Activated CD4-positive, alpha-beta T cell treated with anti-CD3 and anti-CD28 coated beads, Interleukin-2, amount 10 ng/mL, durations not matched to agents 24 days and 14 days (primary cell): Measurements from ENCODE around the gene PACSIN2. TPM values are rescaled to one million over a fixed set of nuclear protein-coding genes. Genes with fewer than 3 reads are reported as not detected.

Experiments used
- DNase-seq: peaks from one replicate; pipeline ENCODE4 v3.0.0; 2022
- H3K27ac Mint-ChIP-seq: one replicate; pipeline ENCODE4 v1.8.0; 2022; ENCODE audit warnings: mild to moderate bottlenecking, mixed read lengths
- H3K27me3 Mint-ChIP-seq: one replicate; pipeline ENCODE4 v1.8.0; 2022; ENCODE audit warnings: mixed read lengths
- H3K36me3 Mint-ChIP-seq: one replicate; pipeline ENCODE4 v1.8.0; 2022; ENCODE audit warnings: low read depth, mild to moderate bottlenecking, mixed read lengths
- H3K4me1 Mint-ChIP-seq: one replicate; pipeline ENCODE4 v1.8.0; 2021; ENCODE audit warnings: mixed read lengths
- H3K4me3 Mint-ChIP-seq: one replicate; pipeline ENCODE4 v1.8.0; 2022; ENCODE audit warnings: mild to moderate bottlenecking, moderate library complexity, mixed read lengths
- H3K9me3 Mint-ChIP-seq: one replicate; pipeline ENCODE4 v1.8.0; 2021; ENCODE audit warnings: mixed read lengths
- intact Hi-C: fragments of 100-400 bp; cut with micrococcal nuclease; formaldehyde crosslinking; loops from one replicate; pipeline ENCODE4 v1.15.1; 2023
- total RNA-seq: library from RNA; stranded (reverse); gene quantifications from 2 replicates; pipeline ENCODE4 v1.2.3, GENCODE V29; 2022

The PACSIN2 gene
- total RNA-seq, 1 donor from 2014 or later, result 32.5 TPM

DNA sequence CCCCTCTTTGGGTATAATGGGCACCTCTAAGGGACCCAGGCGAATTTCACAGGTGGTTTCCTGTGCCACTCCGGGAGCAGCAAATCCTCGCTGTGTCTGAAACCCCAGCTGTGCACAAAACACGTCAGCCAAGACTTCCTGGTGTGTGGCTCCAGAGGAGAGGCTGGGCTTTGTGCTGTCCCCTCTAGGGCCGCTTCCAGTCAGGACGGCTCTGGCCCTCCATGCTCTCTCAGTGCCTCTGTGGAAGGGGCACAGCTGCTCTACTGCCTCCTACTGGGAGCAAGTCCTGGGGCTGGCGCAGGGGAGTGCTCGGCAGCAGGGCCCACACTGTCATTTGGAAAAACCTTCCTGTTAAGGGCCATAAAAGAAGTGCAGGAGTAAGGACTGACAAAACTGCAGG, 134.1 kb downstream of the PACSIN2 start:
- H3K27ac Mint-ChIP-seq, result no peak overlapping the region
- no peak for DNase-seq
- H3K9me3 Mint-ChIP-seq, result no peaks in the 10 kb centered on the region
- no peaks in the 10 kb centered on the region for H3K4me1 Mint-ChIP-seq
- no peaks in the 10 kb centered on the region for H3K27me3 Mint-ChIP-seq
- peaks cover 6% of the 10 kb centered on the region for H3K36me3 Mint-ChIP-seq
- intact Hi-C loops, result no loop called here
- H3K4me3 Mint-ChIP-seq, result no peak overlapping the region

DNA sequence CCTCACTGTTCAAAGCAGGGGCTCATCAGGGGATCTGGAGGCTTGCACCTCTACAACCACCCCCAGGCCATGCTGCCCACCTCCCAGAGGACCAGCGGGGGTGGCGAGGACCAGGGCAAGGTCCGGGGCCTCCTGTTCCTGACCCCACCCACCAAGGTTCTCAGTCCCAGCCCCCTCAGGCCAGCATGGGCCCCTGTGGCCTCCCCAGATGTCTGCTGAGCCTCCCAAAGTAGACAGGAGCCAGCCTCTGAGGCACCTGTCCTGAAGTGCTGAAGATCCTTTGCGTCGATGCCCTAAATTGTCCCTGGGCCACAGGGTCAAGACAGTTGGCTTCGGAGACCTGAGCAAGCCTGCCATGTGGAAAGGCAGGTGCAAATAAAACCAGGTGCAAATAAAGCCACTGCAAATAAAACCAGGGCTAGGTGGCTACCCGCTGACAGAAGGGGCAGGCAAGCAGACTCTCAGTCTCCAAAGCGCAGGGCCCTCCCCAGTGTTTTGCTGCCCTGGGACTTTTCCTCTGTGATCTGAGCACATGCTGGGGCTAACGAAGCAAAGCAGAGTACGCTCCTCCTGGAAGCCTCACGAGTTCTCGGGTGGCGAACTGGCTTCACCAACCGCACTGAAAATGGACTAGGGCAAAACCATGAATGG, 135.5 kb downstream of the PACSIN2 start:
- Mint-ChIP-seq H3K27me3 (no peaks in the 10 kb centered on the region), H3K27ac (no peak overlapping the region)
- intact Hi-C loops, result no loop called here

GRCh38 chr22:42878561-42879305, 136.2 kb downstream of the PACSIN2 start:
- Mint-ChIP-seq H3K4me1 (no peaks in the 10 kb centered on the region), H3K27ac (no peak overlapping the region), H3K4me3 (no peak overlapping the region), H3K9me3 (no peaks in the 10 kb centered on the region), H3K27me3 (no peaks in the 10 kb centered on the region), H3K36me3 (peaks cover 10% of the 10 kb centered on the region)
- intact Hi-C loops, result no loop called here
- no peak for DNase-seq

More for the DNA sequence above, 135.5 kb downstream of the PACSIN2 start:
- DNase-seq, result no peak
- Mint-ChIP-seq H3K4me3 (no peak overlapping the region), H3K4me1 (no peaks in the 10 kb centered on the region), H3K36me3 (peaks cover 10% of the 10 kb centered on the region), H3K9me3 (no peaks in the 10 kb centered on the region)

- H3K27me3 Mint-ChIP-seq, result no peaks in the 10 kb centered on the region
- H3K4me1 Mint-ChIP-seq, result no peaks in the 10 kb centered on the region
- H3K36me3 Mint-ChIP-seq, result peaks cover 11% of the 10 kb centered on the region
- intact Hi-C loops, result no loop called here
- no peaks in the 10 kb centered on the region for H3K9me3 Mint-ChIP-seq
- H3K27ac Mint-ChIP-seq, result no peak overlapping the region
- H3K4me3 Mint-ChIP-seq, result no peak overlapping the region
- no peak for DNase-seq
These were observed 137.2 kb downstream of the PACSIN2 start for GRCh38 chr22:42877597-42878340.

DNA sequence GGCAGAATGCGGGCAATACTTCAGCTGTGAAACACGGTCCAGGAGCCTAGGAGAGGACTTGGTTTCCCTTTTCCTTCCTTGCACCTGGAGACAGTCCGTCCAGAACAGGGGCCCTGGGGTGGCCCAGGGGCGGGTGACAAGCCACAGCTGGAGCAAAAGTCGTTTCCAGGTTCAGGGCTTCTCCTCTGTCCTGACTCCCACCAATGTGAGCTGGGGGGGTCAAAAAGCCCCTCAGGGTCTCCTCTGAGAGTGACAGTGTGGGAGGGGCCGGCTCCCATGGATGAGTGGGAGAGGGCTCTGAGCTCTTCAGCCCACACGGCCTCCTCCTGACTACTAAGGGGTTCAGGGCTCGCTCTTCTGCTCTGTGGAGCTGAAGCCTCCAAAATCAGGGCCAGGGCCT, 137.8 kb downstream of the PACSIN2 start:
- H3K27me3 Mint-ChIP-seq, result no peaks in the 10 kb centered on the region
- H3K4me1 Mint-ChIP-seq, result no peaks in the 10 kb centered on the region
- no peak overlapping the region for H3K4me3 Mint-ChIP-seq
- no peak overlapping the region for H3K27ac Mint-ChIP-seq
- peaks cover 10% of the 10 kb centered on the region for H3K36me3 Mint-ChIP-seq
- intact Hi-C loops, result no loop called here
- no peak for DNase-seq
- no peaks in the 10 kb centered on the region for H3K9me3 Mint-ChIP-seq

- Mint-ChIP-seq H3K27ac (no peak overlapping the region), H3K9me3 (no peaks in the 10 kb centered on the region), H3K4me1 (no peaks in the 10 kb centered on the region), H3K4me3 (no peak overlapping the region), H3K27me3 (no peaks in the 10 kb centered on the region), H3K36me3 (peaks cover 13% of the 10 kb centered on the region)
- intact Hi-C loops, result no loop called here
- no peak for DNase-seq
These were observed 138.9 kb downstream of the PACSIN2 start for GRCh38 chr22:42876041-42876440.

DNA sequence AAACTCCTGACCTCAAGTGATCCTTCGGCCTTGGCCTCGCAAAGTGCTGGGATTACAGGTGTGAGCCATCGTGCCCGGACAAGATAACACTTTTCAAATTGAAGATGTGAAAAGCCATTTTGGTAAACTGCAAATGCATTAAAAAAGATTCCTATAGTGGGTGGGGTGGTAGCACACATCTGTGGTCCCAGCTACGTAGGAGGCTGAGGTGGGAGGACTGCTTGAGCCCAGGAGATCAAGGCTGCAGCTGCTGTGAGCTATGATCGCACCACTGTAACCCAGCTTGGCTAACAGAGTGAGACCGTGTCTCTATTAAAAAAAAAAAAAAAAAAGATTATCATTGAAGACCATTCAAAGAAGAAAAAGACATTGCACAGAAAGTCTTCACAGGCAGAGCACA, 140.9 kb downstream of the PACSIN2 start:
- no peak overlapping the region for H3K27ac Mint-ChIP-seq

GRCh38 chr22:42873356-42873755, 141.6 kb downstream of the PACSIN2 start:
- no peak overlapping the region for H3K27ac Mint-ChIP-seq
- DNase-seq, result no peak

More for the DNA sequence above, 140.9 kb downstream of the PACSIN2 start:
- Mint-ChIP-seq H3K27me3 (no peaks in the 10 kb centered on the region), H3K9me3 (no peaks in the 10 kb centered on the region), H3K4me3 (no peak overlapping the region), H3K36me3 (peaks cover 14% of the 10 kb centered on the region), H3K4me1 (no peaks in the 10 kb centered on the region)
- intact Hi-C loops, result no loop called here
- no peak for DNase-seq

GRCh38 chr22:42872821-42873220, 142.1 kb downstream of the PACSIN2 start:
- Mint-ChIP-seq H3K27ac (no peak overlapping the region), H3K4me3 (no peak overlapping the region)
- intact Hi-C loops, result no loop called here

More at GRCh38 chr22:42873356-42873755, 141.6 kb downstream of the PACSIN2 start:
- Mint-ChIP-seq H3K4me1 (no peaks in the 10 kb centered on the region), H3K36me3 (peaks cover 14% of the 10 kb centered on the region), H3K27me3 (no peaks in the 10 kb centered on the region), H3K4me3 (no peak overlapping the region), H3K9me3 (no peaks in the 10 kb centered on the region)
- intact Hi-C loops, result no loop called here

DNA sequence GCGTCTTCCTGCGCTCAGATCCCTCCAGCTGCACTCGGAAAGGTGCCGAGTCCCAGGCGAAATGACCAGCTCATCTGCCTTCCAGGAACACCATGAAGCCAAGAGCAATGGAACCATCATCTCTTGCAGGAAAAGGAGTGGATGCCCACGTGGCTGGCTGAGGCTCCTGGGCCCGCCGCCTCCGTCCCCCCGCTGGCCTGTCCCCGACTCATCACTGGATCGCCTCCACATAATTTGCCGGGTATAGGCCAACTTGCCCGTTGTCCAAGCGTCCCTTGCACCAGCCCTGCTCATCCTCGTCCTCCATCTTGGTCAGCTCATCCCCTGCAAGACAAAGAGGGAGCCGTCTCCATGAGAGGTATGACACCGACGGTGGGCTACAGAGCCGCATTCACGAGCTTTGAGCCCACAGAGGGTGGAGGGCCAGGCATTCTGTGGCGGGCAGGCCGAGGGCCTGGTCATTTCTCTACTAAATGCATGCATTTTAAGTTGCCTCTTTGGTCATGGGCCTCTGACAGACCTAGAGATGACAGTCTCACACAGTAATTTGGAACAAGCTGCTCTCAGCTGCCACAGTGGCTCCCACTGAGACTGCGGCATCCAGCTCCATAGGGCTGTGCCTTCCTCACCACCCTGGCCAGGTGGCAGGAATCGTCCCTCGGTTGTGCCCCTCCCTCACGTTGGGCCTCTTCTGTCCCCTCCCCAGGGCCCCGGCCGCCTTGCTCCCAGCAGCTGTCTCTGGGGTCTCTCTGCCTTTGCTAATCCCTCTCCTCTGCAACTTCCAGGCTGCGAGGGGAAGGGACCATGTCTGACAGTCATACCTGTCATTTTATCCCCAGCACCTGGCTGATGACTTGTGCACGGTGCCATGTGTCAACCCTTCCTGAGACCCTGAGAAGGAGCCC, 143.6 kb downstream of the PACSIN2 start:
- H3K4me3 Mint-ChIP-seq, result no peak overlapping the region
- no peaks in the 10 kb centered on the region for H3K27me3 Mint-ChIP-seq
- intact Hi-C loops, result no loop called here
- peaks cover 14% of the 10 kb centered on the region for H3K36me3 Mint-ChIP-seq
- no peak for DNase-seq
- no peaks in the 10 kb centered on the region for H3K4me1 Mint-ChIP-seq
- H3K9me3 Mint-ChIP-seq, result no peaks in the 10 kb centered on the region
- no peak overlapping the region for H3K27ac Mint-ChIP-seq

More at GRCh38 chr22:42872821-42873220, 142.1 kb downstream of the PACSIN2 start:
- Mint-ChIP-seq H3K9me3 (no peaks in the 10 kb centered on the region), H3K4me1 (no peaks in the 10 kb centered on the region), H3K27me3 (no peaks in the 10 kb centered on the region), H3K36me3 (peaks cover 14% of the 10 kb centered on the region)
- no peak for DNase-seq

GRCh38 chr22:42869888-42870480, 145.0 kb downstream of the PACSIN2 start:
- no peaks in the 10 kb centered on the region for H3K4me1 Mint-ChIP-seq
- no peak overlapping the region for H3K4me3 Mint-ChIP-seq
- peaks cover 9% of the 10 kb centered on the region for H3K36me3 Mint-ChIP-seq
- H3K27me3 Mint-ChIP-seq, result no peaks in the 10 kb centered on the region
- no peak overlapping the region for H3K27ac Mint-ChIP-seq
- intact Hi-C loops, result loop anchor here (10.0 kb wide), 1 partner anchor 215 kb away; the partner anchor contains the start of gene TTLL1
- no peak for DNase-seq
- no peaks in the 10 kb centered on the region for H3K9me3 Mint-ChIP-seq

- Mint-ChIP-seq H3K4me1 (no peaks in the 10 kb centered on the region), H3K4me3 (no peak overlapping the region), H3K9me3 (no peaks in the 10 kb centered on the region), H3K27me3 (no peaks in the 10 kb centered on the region), H3K36me3 (peaks cover 12% of the 10 kb centered on the region), H3K27ac (no peak overlapping the region)
- intact Hi-C loops, result loop anchor here (10.0 kb wide), 1 partner anchor 215 kb away; the partner anchor contains the start of gene TTLL1
- no peak for DNase-seq
These were observed 145.5 kb downstream of the PACSIN2 start for GRCh38 chr22:42869463-42869862.

GRCh38 chr22:42868751-42869251, 146.1 kb downstream of the PACSIN2 start:
- intact Hi-C loops, result loop anchor here (10.0 kb wide), 1 partner anchor 216 kb away; the partner anchor contains the start of gene TTLL1
- Mint-ChIP-seq H3K36me3 (peaks cover 12% of the 10 kb centered on the region), H3K9me3 (no peaks in the 10 kb centered on the region), H3K27ac (no peak overlapping the region), H3K27me3 (no peaks in the 10 kb centered on the region), H3K4me3 (no peak overlapping the region), H3K4me1 (no peaks in the 10 kb centered on the region)
- DNase-seq, result no peak
